Immature natural killer cell (primary cell): Measurements from ENCODE around the gene IL24. TPM values are rescaled to one million over a fixed set of nuclear protein-coding genes. Genes with fewer than 3 reads are reported as not detected.
A peak's percentile ranks its signal among the peaks of the same experiment; 100 is the strongest.

Experiments
- DNase-seq, 3 donors: peaks; one replicate each; pipeline ENCODE4 v3.0.0; 2022; ENCODE audit warnings: mixed read lengths in 1 of 3
- H3K27ac Mint-ChIP-seq, 6 donors: one replicate each; pipeline ENCODE4 v1.8.0; 2020; ENCODE audit warnings: mixed read lengths in 6 of 6, mild to moderate bottlenecking in 5 of 6, inconsistent platforms in 4 of 6, moderate library complexity in 3 of 6
- H3K27me3 Mint-ChIP-seq, 3 donors: one replicate each; pipeline ENCODE4 v1.8.0; 2020 to 2021; ENCODE audit warnings: low read depth in 3 of 3, mild to moderate bottlenecking in 3 of 3, mixed read lengths in 3 of 3, moderate library complexity in 3 of 3, inconsistent platforms in 1 of 3
- H3K36me3 Mint-ChIP-seq, 3 donors: one replicate each; pipeline ENCODE4 v1.8.0; 2020; ENCODE audit warnings: mixed read lengths in 3 of 3, inconsistent platforms in 2 of 3, mild to moderate bottlenecking in 2 of 3
- H3K4me1 Mint-ChIP-seq, 2 donors: one replicate each; pipeline ENCODE4 v1.8.0; 2020; ENCODE audit warnings: inconsistent platforms in 2 of 2, mild to moderate bottlenecking in 2 of 2, mixed read lengths in 2 of 2, moderate library complexity in 1 of 2
- H3K4me3 Mint-ChIP-seq, 5 donors: one replicate each; pipeline ENCODE4 v1.8.0; 2020; ENCODE audit warnings: mild to moderate bottlenecking in 5 of 5, mixed read lengths in 5 of 5, inconsistent platforms in 3 of 5, moderate library complexity in 3 of 5
- H3K9me3 Mint-ChIP-seq, 6 donors: one replicate each; pipeline ENCODE4 v1.8.0; 2020; ENCODE audit warnings: mild to moderate bottlenecking in 6 of 6, mixed read lengths in 6 of 6, inconsistent platforms in 4 of 6, moderate library complexity in 3 of 6
- polyA plus RNA-seq, 3 donors: library from polyadenylated mRNA; unstranded; fragments of 300-500 nt; fragmentation: Illumina TruSeq; gene quantifications; one replicate each; pipeline ENCODE4 v1.2.3, GENCODE V29; 2021

The IL24 gene
- polyA plus RNA-seq, 3 donors from 2014 or later, result 9.3 to 21.5 (median 13.3) TPM

DNA sequence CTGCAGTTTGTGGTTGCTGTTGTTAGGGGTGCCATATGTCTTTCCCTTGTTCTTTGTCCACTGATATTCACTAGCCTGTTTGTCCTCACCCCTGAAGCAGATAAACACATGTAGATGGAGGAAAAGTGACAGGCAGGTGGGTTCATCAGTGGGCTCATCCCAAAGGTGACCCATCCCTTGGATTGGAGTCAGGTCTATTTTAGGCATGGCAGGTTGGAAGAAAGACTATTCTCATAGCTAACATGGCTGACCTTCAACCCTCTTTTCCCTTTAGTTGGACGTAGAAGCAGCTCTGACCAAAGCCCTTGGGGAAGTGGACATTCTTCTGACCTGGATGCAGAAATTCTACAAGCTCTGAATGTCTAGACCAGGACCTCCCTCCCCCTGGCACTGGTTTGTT lies 5.5 kb downstream of the IL24 start:
- H3K4me3 Mint-ChIP-seq, result no peak overlapping the region
- H3K27ac Mint-ChIP-seq, result peak overlapping the region in 5 of 6 donors; percentile 41 to 77 (median 59)
- DNase-seq, result no peak
- peaks cover 18 to 49% (median 31%) of the 10 kb centered on the region in 3 donors for H3K36me3 Mint-ChIP-seq
- H3K4me1 Mint-ChIP-seq, result peaks cover 26 to 45% of the 10 kb centered on the region in 2 donors
- peaks cover 0 to 2% (median 0%) of the 10 kb centered on the region in 3 donors for H3K27me3 Mint-ChIP-seq
- H3K9me3 Mint-ChIP-seq, result no peaks in the 10 kb centered on the region

DNA sequence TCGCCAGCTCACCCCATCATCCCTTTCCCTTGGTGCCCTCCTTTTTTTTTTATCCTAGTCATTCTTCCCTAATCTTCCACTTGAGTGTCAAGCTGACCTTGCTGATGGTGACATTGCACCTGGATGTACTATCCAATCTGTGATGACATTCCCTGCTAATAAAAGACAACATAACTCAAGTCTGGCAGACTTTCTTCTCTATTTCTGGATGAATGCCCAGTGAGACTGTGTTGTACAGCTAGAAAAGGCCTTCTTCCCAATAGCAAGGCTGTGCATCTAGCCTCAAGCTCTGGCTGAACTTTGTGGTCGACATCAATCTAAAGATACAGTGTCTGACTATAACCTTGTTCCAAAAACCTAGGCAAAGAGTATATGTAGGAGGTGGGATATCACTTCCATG lies 6.4 kb downstream of the IL24 start:
- H3K36me3 Mint-ChIP-seq, result peaks cover 18 to 56% (median 38%) of the 10 kb centered on the region in 3 donors
- DNase-seq, result no peak
- H3K9me3 Mint-ChIP-seq, result no peaks in the 10 kb centered on the region
- H3K27ac Mint-ChIP-seq, result peak overlapping the region; percentile 36 to 88 (median 62)
- peaks cover 0 to 2% (median 0%) of the 10 kb centered on the region in 3 donors for H3K27me3 Mint-ChIP-seq
- H3K4me3 Mint-ChIP-seq, result no peak overlapping the region
- peaks cover 33 to 55% of the 10 kb centered on the region in 2 donors for H3K4me1 Mint-ChIP-seq

DNA sequence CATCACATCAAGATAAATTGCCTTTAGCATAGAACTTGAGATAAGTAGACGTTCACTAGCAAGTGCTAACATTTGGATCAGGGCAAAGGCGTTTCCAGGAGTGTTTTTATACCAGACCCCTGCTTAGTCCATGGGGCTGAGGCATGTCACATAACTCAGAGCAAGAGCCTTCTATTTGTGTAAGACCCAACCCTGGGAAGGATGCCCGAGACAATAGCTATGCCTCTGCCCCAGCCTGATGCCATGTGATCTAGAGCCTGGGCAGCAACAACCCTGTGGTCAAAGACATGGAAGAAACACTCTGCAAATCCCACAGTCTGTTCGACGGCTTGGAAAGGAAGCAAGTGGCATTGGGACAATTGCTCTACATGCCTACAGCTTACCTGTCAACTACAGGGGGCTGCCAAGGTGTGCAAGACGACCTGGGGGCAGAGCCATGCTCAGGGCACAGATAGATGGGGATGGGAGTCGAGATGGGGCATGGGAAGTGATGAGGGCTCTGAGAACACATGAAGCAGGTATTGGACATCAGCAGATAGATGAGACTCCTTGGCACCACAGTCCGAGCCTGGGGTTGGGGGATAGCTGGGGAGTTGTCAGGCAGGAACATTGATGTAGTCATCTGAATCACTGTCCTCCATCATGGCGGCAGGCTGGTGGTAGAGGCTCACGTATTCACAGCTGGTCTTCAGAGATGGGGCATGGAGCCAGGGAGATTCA lies 7.3 kb downstream of the IL24 start:
- no peak for DNase-seq
- Mint-ChIP-seq H3K4me3 (no peak overlapping the region), H3K4me1 (peaks cover 37 to 60% of the 10 kb centered on the region in 2 donors), H3K9me3 (no peaks in the 10 kb centered on the region), H3K27ac (peak overlapping the region; percentile 39 to 85 (median 60)), H3K27me3 (no peaks in the 10 kb centered on the region), H3K36me3 (peaks cover 18 to 56% (median 38%) of the 10 kb centered on the region in 3 donors)

DNA sequence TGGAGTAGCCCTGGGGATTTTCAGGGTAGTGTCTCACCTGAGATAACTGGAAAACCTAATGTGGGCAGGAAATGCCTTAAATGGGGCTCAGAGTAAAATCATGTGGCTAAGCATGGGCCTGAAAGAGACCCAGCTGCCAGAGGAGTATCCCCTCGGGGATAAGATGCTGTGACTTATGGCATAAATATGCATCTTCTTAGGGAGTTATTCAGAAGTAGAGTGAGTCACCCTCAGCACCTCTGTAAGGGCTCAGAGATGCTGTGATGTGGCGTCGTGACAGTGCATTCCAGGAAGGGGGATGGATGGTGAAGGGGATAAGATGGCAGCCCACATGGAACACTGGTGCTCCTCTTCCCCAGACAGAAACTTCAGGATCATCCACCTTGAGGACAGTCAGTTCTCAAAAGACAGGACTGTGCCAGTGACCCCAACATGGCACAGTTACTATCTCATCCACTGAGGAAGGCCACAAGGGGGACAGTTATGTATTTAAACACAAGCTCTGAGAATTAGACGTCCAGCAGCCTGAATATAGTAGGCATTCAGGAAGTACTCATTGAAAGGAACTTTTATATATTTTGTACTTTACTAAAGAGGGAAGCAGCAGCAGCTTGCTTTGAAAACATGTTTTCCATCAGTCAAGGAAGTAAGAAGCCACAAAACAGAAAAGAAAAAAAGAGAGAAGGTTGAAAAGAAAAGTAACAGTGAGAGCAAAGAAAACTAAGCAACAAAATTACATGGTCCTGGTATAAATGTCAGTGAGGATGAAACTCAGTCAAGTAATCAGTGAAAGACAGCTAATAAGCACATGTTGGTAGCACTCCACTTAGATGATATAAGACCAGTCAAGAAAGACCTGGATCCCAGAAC lies 8.3 kb downstream of the IL24 start:
- no peak for DNase-seq
- H3K27me3 Mint-ChIP-seq, result no peaks in the 10 kb centered on the region
- H3K4me3 Mint-ChIP-seq, result peak overlapping the region in 3 of 5 donors; percentile 0 to 15 (median 4)
- peak overlapping the region; percentile 50 to 85 (median 72) for H3K27ac Mint-ChIP-seq
- peaks cover 43 to 63% of the 10 kb centered on the region in 2 donors for H3K4me1 Mint-ChIP-seq
- peaks cover 21 to 58% (median 38%) of the 10 kb centered on the region in 3 donors for H3K36me3 Mint-ChIP-seq
- H3K9me3 Mint-ChIP-seq, result no peaks in the 10 kb centered on the region

DNA sequence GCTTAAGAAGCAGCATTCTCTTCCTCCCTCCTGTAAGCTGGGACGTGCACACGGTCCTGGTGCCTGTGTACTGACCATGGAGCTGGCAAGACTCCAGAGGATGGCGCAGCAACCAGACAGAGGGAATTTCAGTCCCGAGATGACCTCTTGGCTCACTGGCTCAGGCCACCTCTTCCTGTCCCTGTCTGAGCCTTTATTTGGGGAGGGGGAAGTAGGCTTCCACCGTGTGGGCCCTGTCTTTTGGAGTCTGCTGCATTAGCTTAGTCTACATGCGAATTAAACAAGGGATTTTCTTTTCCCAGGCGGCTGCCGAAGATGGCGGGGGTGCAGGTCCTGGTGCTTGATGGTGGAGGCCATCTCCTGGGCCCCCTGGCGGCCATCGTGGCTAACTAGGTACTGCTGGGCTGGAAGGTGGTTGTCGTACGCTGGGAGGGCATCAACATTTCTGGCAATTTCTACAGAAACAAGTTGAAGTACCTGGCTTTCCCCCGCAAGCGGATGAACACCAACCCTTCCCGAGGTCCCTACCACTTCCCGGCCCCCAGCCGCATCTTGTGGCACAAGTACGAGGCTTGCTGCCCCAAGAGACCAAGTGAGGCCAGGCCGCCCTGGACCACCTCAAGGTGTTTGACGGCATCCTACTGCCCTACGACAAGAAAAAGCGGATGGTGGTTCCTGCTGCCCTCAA lies 10.2 kb downstream of the IL24 start:
- H3K36me3 Mint-ChIP-seq, result peaks cover 28 to 67% (median 45%) of the 10 kb centered on the region in 3 donors
- H3K9me3 Mint-ChIP-seq, result no peaks in the 10 kb centered on the region
- H3K4me3 Mint-ChIP-seq, result peak overlapping the region in 1 of 5 donors; percentile 35
- no peaks in the 10 kb centered on the region for H3K27me3 Mint-ChIP-seq
- no peak for DNase-seq
- peaks cover 58 to 69% of the 10 kb centered on the region in 2 donors for H3K4me1 Mint-ChIP-seq
- H3K27ac Mint-ChIP-seq, result peak overlapping the region in 3 of 6 donors; percentile 15 to 52 (median 35)

DNA sequence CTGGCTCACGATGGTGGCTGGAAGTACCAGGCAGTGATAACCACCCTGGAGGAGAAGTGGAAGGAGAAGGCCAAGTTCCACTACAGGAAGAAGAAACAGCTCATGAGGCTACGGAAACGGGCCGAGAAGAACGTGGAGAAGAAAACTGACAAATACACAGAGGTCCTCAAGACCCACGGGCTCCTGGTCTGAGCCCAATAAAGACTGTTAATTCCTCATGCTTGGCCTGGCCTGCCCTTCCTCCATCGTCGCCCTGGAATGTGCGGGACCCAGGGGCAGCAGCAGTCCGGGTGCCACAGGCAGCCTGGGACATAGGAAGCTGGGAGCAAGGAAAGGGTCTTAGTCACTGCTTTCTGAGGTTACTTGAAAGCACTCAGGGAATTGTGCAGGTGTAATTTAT lies 10.8 kb downstream of the IL24 start:
- Mint-ChIP-seq H3K9me3 (no peaks in the 10 kb centered on the region), H3K27me3 (no peaks in the 10 kb centered on the region), H3K4me1 (peaks cover 63 to 75% of the 10 kb centered on the region in 2 donors), H3K4me3 (peak overlapping the region in 4 of 5 donors; percentile 5 to 43 (median 36)), H3K36me3 (peaks cover 26 to 67% (median 49%) of the 10 kb centered on the region in 3 donors), H3K27ac (peak overlapping the region in 4 of 6 donors; percentile 29 to 63 (median 44))
- DNase-seq, result no peak

DNA sequence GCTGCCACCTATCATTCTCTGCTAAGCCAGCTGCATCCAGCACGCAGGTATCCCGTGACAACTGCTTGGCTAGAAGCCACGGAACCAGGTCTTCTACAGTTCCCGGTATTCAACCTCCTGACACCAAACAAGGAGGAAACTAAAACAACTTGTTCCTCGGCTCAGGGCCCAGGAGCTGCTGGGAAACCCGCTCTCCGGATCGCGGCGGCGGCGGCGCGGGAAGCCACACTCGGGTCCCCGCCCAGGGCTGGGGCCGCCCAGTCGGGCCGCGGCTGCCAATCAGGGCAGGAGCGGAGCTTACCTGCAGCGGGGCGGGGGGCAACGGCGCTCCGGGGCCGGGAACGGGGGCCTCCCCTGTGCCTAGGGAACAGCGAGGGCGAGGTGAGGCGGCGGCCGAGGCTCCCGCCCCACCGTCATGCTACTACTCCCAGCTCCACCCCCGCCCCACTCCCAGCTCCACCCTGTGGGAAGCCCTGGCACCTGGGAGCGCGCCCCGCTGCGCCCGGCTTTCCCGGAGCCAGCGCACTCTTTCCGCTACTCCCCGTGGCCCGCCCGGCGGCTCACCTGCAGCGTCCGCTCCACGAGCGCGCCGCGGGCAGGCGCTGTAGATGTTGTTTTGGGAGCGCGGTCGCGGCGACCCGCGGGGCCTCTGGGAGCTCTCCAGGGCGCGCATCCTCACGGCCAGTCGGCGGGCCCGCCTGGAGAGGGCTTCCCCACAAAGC lies 12.1 kb downstream of the IL24 start:
- H3K4me3 Mint-ChIP-seq, result peak overlapping the region in 3 of 5 donors; percentile 4 to 52 (median 30)
- H3K4me1 Mint-ChIP-seq, result peaks cover 76 to 84% of the 10 kb centered on the region in 2 donors
- H3K27ac Mint-ChIP-seq, result peak overlapping the region in 5 of 6 donors; percentile 13 to 75 (median 66)
- no peaks in the 10 kb centered on the region for H3K27me3 Mint-ChIP-seq
- H3K9me3 Mint-ChIP-seq, result no peaks in the 10 kb centered on the region
- peaks cover 25 to 55% (median 42%) of the 10 kb centered on the region in 3 donors for H3K36me3 Mint-ChIP-seq
- no peak for DNase-seq

DNA sequence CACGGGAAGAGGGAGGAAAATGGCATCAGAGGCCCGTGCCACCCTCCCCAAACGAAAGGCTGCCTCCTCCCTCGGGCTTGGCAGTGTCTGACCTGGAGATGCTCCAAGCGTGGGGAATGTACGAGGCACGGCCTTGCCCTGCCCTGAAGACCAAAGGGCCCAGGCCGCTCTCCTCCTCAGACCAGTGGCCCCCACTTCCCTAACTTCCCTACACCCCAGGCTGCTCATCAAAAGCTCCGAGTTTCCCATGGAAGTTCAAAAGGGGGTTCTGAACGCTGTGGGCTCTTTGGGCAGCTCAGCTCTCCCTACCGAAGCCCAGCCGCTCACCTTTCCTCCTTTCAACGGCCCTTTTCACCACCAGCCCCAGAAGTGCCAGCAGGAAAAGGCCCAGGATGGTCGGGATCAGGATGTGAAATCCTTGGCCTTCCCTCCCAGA lies 12.7 kb downstream of the IL24 start:
- no peaks in the 10 kb centered on the region for H3K27me3 Mint-ChIP-seq
- peak overlapping the region in 1 of 6 donors; percentile 63 for H3K27ac Mint-ChIP-seq
- H3K4me1 Mint-ChIP-seq, result peaks cover 79 to 84% of the 10 kb centered on the region in 2 donors
- H3K36me3 Mint-ChIP-seq, result peaks cover 22 to 53% (median 37%) of the 10 kb centered on the region in 3 donors
- no peak for DNase-seq
- no peaks in the 10 kb centered on the region for H3K9me3 Mint-ChIP-seq
- peak overlapping the region in 2 of 5 donors; percentile 20 to 36 for H3K4me3 Mint-ChIP-seq

DNA sequence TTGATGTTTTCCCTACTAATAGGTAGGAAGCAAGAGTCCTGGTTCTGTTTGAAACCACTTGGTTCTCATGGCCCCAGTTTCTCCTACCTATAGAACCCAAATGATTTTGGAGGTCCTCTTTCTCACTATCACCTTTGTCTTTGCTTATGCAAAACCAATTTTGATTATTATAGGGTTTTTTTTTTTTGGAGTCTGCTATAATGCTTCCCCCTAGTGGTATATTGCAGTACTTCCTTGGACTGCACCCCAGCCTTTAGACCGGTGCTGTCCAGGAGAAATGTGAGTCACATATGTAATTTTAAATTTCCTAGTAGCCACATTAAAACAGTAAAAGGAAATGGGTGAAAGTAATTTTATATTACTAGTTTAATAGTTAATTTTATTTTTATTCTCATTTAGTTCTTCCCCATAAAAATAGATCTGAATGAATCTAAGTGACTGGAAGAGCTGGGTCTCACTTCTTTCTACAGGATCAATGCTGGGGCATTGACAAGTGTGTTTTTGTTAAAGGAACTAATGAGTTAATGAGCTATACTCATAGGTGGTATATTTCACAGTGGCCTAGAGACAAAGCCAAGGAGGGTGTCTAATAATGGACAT lies 13.9 kb downstream of the IL24 start:
- H3K9me3 Mint-ChIP-seq, result no peaks in the 10 kb centered on the region
- peak overlapping the region; percentile 10 to 80 (median 60) for H3K27ac Mint-ChIP-seq
- H3K27me3 Mint-ChIP-seq, result no peaks in the 10 kb centered on the region
- peak; percentile 51 to 56 (median 51) for DNase-seq
- H3K4me1 Mint-ChIP-seq, result peaks cover 79 to 84% of the 10 kb centered on the region in 2 donors
- H3K4me3 Mint-ChIP-seq, result peak overlapping the region in 2 of 5 donors; percentile 42 to 44
- peaks cover 14 to 41% (median 34%) of the 10 kb centered on the region in 3 donors for H3K36me3 Mint-ChIP-seq

DNA sequence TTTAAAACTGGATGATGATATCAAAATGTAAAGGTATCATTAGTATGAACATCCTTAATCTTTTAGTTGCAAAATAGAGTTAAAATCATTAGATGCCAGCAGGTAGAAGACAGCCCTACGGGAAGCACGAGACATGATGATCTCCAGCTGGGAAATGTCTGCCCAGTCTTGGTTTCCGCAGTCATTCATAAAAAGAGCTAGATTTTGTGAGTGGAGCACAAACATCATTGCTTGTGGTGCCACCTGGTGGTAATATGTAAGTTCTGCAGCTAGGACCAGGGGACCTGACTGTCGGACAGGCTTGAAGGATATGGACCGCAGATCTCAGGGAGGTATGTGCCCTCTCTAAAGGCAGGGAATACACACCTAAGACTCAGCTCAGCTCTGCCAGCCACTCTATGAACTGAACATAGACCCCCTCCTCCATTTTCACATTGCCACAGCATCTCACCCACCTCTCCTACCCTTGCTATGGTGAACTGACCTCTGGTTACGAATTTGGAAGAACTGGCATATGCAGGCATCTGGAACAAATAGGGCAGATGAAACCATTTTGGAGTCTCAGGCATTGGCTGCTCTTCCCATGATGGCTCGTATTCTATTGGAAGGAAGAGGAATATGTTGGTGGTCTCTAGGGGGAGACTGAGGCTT lies 15.3 kb downstream of the IL24 start:
- H3K36me3 Mint-ChIP-seq, result peaks cover 14 to 42% (median 41%) of the 10 kb centered on the region in 3 donors
- peak overlapping the region in 3 of 5 donors; percentile 30 to 37 (median 31) for H3K4me3 Mint-ChIP-seq
- H3K27ac Mint-ChIP-seq, result peak overlapping the region in 5 of 6 donors; percentile 80 to 93 (median 91)
- no peaks in the 10 kb centered on the region for H3K9me3 Mint-ChIP-seq
- peak; percentile 68 to 75 (median 70) for DNase-seq
- H3K27me3 Mint-ChIP-seq, result no peaks in the 10 kb centered on the region
- H3K4me1 Mint-ChIP-seq, result peaks cover 86 to 91% of the 10 kb centered on the region in 2 donors

DNA sequence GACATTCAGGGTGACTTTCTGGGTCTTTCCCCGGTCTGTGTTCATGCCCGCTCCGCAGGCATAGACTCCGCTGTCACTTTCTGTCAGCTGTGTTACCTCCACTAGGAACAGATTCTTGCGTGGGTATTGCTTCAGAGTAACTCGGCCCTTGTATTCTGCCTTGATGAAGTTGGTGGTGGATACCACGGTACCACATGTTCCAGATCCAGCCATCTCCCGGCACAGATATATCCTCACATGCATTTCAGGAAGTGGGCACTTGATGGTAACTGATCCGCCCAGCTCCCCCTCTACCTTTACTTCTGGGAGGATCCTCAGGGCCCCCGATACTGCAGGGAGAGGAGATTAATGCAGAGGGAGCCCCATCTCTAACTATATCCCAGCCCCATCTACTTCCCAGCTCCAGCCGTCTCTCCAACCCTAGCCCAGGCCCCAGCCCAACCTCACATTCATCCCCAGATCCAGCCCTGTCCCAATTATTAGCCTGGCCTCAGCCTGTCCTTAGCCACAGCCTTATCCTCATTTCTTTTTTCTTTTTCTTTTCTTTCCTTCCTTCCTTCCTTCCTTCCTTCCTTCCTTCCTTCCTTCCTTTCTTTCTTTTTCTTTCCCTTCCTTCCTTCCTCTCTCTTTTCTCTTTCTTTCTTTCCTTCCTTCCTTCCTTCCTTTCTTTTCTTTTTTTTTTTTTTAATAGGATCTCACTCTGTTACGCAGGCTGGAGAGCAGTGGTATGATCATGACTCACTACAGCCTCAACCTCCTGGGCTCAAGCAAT lies 16.7 kb downstream of the IL24 start:
- DNase-seq, result no peak

More for the DNA sequence above, 16.7 kb downstream of the IL24 start:
- H3K36me3 Mint-ChIP-seq, result peaks cover 22 to 43% (median 43%) of the 10 kb centered on the region in 3 donors
- peak overlapping the region in 1 of 5 donors; percentile 1 for H3K4me3 Mint-ChIP-seq
- H3K27me3 Mint-ChIP-seq, result peaks cover 0 to 3% (median 0%) of the 10 kb centered on the region in 3 donors
- no peaks in the 10 kb centered on the region for H3K9me3 Mint-ChIP-seq
- H3K4me1 Mint-ChIP-seq, result peaks cover 88 to 91% of the 10 kb centered on the region in 2 donors
- peak overlapping the region in 5 of 6 donors; percentile 79 to 93 (median 91) for H3K27ac Mint-ChIP-seq
